ENCODE results near the gene WDTC1.

- TF ChIP-seq, protein P1, sequence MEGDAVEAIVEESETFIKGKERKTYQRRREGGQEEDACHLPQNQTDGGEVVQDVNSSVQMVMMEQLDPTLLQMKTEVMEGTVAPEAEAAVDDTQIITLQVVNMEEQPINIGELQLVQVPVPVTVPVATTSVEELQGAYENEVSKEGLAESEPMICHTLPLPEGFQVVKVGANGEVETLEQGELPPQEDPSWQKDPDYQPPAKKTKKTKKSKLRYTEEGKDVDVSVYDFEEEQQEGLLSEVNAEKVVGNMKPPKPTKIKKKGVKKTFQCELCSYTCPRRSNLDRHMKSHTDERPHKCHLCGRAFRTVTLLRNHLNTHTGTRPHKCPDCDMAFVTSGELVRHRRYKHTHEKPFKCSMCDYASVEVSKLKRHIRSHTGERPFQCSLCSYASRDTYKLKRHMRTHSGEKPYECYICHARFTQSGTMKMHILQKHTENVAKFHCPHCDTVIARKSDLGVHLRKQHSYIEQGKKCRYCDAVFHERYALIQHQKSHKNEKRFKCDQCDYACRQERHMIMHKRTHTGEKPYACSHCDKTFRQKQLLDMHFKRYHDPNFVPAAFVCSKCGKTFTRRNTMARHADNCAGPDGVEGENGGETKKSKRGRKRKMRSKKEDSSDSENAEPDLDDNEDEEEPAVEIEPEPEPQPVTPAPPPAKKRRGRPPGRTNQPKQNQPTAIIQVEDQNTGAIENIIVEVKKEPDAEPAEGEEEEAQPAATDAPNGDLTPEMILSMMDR (IDR thresholded peaks at IDR 0.05 in 4 of 5, conservative IDR thresholded peaks at IDR 0.05 in 1 of 5) = no peak
- TF ChIP-seq POLR2A (IDR thresholded peaks at IDR 0.05) = no peak
These were observed 6.7 kb upstream of the WDTC1 start for GRCh38 chr1:27227765-27228164.
